HG03442 (cell line): ENCODE measurements around the gene GNG7.

Experiments
- ATAC-seq: cut with Tn5 transposase; IDR thresholded peaks from one replicate; pipeline ENCODE4 v1.9.1; 2021; ENCODE audit warnings: mild to moderate bottlenecking, moderate library complexity; ENCODE audit not compliant: unreplicated experiment

The GNG7 gene

GRCh38 chr19:2702170-2703076, at the start of gene GNG7:
GNG7 (minus strand) TSS chr19:2702694; CDS start chr19:2520688, 182,006 bp downstream.
- ATAC-seq: peak; percentile 73

- no peak for ATAC-seq
Measured at GRCh38 chr19:2751438-2751830, 48.9 kb upstream of the GNG7 start.

DNA sequence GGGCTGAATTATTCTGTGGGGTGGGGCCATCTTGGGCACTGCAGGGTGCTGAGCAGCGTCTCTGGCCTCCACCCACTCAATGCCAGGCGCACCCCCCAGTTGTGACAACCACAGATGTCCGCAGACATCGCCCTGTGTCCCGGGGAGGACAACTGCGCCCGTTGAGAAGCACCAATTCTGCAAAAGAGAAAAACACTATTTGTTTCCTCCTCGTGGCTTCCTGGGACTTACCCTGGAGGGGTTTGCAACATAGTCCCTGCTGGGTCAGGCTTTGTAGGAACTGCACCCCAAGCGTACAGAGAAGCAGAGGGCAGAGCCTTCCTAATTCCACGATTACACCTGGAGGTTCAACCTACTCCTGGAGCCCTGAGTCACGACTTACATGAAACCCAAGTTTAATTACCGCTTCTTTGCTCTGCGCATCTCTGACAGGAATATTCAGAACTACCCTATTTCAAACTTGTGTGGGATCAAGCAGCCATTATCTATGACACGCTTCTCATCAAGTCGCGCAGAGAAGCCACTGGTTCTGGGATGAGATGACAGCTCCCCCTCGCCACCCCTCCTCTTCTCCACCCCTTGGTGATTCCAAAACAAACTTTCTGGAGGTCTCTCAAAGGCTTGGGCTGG, 48.4 kb upstream of the GNG7 start:
- no peak for ATAC-seq

DNA sequence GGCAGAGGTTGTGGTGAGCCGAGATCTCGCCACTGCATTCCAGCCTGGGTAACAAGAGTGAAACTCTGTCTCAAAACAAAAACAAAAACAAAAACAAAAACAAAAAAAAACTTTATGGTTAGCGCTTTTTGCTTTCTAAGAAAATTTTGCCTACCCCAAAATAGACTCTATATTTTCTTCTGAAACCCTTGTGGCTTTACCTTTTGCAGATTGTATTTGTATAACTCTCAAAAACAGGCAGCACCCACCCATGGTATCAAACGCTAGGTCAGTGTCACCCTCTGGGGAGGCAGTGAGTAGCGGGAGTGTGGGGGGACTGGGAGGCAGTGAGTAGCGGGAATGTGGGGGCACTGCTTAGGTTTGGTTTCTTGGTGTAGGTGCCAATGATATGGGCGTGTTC, 44.9 kb upstream of the GNG7 start:
- ATAC-seq: no peak

GRCh38 chr19:2744113-2744512, 41.6 kb upstream of the GNG7 start:
- no peak for ATAC-seq

GRCh38 chr19:2743099-2743498, 40.6 kb upstream of the GNG7 start:
- no peak for ATAC-seq

GRCh38 chr19:2740314-2740656, 37.8 kb upstream of the GNG7 start:
- ATAC-seq: no peak

GRCh38 chr19:2739602-2740313, 37.3 kb upstream of the GNG7 start, which contains the start of gene SLC39A3:
SLC39A3 (minus strand) TSS chr19:2740017; CDS start chr19:2737257, 2,760 bp downstream.
- ATAC-seq: peak; percentile 89

DNA sequence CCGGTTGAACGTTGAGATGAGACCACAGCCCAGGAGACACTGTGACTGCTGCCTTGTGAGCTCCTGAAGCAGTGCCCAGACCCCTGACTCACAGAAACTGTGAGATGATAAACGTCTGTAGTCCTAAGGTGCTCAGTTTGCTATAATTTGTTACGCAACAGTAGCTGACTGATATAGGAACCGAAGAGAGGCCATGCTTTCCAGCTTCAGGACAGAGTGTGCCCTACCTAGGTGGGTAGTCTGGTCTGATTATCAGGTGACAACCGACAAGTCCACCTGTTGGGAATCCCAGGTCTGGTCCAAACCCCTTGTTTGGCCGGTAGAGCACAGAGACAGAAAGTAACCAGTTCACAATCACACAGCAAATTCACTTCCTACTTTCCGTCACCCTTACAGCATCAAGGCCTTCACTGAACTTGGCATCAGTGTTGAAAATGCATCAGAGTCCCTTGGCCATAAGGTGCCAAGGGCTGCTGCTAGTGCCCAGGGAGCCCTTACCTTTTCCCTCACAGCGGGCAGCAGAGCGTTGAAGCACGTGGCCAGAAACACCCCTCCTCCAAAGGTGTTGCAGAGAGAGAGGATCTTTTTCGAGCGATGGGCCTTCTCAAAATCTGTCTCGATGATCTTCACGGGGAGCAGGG, 34.2 kb upstream of the GNG7 start:
- ATAC-seq: no peak

DNA sequence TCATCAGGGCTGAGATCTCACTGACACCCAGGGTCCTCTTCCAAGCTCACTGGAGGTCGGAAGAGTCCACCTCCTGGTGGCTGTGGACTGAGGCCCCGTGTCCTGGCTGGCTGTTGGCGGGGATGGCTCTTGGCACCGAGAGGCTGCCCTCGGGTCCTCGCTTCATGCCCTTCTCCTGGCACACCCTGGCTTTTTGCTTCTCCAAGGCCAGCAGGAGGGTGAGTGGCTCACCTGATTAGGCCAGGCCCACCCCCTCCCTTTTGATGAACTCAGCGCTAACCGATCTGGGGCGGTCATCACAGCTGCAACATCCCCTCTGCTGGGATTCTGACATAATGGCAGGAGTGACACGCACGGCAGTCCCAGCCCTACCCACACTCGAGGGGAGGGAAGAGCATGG, 32.9 kb upstream of the GNG7 start:
- no peak for ATAC-seq

GRCh38 chr19:2734589-2735288, 32.2 kb upstream of the GNG7 start:
- ATAC-seq: no peak

- ATAC-seq: no peak
Measured at GRCh38 chr19:2733930-2734588, 31.6 kb upstream of the GNG7 start.

DNA sequence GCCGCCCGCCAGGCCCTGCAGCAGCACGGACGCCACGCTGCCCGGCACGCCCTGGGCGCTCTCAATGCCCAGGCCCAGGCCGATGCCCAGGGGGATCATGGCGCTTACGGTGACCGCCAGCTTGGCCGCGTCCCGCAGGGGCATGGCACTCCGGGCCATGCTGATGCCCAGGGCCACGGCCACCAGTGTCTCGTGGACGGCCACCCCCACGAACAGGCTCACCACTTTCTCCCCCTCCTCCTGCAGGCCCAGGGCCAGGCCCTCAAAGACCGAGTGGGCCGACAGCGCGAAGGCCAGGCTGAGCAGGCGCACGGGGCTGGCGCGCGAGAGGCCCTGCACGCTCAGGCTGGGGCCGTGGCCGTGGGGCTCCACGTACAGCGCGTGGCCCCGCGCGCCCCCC, 30.4 kb upstream of the GNG7 start:
- no peak for ATAC-seq

GRCh38 chr19:2732157-2732725, 29.7 kb upstream of the GNG7 start:
- ATAC-seq: no peak

DNA sequence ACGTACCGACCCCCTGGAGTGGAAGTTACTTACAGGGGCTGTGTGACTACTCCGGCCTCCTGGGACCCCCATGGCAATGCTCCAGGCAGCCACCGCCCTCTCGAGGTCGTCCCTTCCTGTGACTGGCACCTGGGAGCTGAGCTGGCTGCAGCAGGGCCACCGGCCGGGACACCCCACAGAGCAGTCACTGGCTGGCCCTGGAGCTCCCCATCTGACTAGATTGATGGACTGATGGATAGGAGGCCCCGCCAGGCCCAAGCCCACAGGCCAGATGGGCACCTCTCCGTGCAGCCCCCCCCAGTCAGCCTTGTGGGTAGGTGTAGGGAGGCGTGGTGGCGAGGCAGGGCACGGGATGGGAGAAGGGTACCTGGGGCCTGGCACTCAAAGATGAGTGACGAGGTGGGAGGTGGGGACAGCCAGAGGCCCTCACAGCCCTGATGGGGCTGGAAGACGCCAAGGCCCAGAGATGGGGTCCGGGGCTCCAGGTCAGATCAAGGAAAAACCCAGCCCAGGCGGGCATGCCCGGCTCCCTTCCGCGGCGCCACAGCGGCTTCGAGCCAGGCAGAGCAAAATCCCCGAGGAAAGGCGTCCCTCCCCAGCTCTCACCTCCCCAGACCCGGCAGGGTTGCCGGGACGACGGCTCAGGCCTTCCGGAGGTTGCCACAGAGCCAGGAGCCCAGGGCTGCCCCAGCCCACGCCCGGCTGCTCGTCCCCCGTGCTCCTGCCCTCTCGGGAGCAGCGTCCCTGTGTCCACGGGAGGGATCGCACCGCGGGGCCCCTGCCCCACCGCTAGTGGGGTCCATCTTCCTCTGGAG, 28.9 kb upstream of the GNG7 start:
- no peak for ATAC-seq

DNA sequence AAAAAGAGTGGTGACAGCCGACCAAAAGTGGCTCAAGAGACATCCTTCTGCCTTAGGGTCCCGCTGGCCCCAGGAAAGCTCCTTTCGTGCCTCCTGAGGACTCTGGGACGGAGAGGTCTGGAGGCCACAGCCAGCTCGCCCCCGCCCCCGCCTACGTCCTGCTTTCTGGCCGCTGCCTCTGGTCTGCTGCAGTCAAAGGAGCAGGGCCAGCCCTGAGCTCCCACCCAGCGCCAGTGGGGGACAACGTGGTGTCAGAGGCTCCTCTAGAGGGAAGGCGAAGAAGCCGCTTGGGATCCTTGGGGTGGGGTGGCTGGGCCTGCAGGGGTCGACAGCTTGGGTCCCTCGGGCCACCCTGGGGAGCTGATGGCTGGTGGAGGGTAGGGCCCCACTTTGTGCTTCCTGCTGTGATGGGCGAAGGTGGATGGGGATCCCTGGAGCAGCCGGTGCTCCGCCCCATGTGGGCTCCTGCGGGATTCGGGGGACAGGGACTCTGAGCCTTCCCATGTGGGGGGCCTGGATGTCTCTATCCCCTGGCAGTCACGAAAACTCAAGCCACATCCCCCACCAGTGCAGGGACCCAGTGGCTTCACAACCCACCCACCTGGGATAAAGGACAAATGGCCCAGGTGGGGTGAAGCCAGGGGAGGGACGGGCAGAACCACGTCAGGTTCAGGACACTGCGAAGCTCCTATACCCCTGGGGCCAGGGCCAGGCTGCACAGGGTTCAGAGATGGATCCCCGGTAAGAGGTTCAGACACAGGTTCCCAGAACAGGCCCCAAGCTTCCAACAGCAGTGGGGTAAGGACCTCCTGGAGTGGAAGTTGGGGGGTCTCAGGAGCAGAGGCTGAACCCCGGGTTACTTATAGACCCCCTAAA, 27.7 kb upstream of the GNG7 start:
- no peak for ATAC-seq

DNA sequence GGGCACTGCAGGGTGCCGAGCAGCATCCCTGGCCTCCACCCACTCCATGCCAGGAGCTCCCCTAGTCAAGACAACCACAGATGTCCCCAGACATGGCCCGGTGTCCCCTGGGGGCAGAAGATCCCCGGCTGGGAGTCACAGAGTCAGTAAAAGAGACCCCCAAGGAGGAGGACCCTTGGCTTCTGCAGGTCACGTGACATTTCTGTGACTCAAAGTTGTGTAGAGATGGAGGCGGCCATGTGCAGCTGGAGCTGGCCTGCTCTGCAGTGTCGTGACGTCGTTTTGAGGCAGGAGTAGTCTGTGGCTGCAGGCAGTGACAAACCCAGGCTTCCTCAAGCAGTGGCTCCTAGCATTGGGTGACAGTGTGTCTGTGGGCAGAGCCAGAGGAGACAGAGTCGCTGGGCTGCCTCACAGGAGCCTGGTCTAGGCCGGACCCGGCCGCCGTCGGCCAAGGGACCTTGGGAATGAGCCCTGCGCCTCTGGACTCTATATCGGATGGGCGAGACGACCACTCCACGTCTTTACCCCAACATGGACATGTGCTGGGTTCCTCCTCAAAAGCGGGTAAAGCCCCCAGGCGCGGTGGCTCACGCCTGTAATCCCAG, 26.4 kb upstream of the GNG7 start:
- no peak for ATAC-seq

DNA sequence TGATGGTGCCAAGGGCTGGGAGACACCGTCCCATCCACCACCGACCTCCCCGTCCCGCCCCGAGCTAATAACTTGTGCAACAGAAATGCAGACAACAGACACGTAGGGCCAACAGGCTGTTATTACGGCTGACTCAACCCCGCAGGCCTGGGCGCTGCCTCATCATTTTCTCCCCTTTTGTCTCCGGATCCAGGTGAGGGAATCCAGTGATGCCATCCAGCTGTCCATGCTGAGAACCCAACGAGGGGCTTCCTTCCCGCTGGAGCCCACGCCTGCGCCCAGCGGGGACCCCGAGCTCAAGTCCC, 25.1 kb upstream of the GNG7 start:
- no peak for ATAC-seq
